ENCODE results near the gene CHRM4.

DNA sequence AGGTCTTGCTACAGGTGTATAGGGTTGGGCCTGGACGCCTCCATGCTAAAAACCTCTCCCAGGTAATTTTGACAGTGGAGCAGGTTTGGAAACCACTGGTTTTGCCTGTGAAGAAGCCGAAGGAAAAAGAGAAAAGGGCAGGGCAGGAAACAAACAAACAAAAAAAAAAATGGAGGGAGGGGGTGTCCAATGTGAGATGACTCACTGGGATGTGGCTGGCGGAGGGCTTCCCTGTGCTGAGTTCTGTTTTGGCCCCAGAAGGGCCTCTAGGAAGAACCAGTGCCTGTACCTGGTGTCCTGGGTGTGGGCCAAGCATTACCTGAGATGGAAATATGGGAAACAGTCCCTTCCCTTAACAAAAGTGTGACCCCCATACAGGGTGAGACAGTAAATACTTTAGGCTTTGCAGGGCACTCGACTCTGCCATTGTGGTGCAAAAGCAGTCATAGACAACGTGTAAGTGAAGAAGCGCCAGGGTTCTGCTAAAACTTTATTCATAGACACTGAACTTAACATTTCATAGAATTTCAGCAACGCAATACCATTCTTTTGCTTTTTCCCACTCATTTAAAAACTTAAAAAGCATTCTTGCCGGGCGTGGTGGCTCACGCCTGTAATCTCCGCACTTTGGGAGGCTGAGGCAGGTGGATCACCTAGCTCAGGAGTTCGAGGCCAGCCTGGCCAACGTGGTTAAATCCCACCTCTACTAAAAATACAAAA, 53.8 kb downstream of the CHRM4 start:
- TF ChIP-seq ZNF274 (IDR thresholded peaks at IDR 0.05; ENCODE audit: low read depth, low read length), result no peak
- TF ChIP-seq SUZ12 (IDR thresholded peaks at IDR 0.05; ENCODE audit: extremely low read depth, insufficient read depth, insufficient read length), result no peak
- TF ChIP-seq YY1 (IDR thresholded peaks at IDR 0.05; ENCODE audit: insufficient read depth, insufficient read length), result no peak

All from NT2/D1 (cell line).